Activated B cell treated with CpG ODN at 0.5 μM for 24 hours (primary cell): Measurements from ENCODE around the gene TEX264. TPM values are rescaled to one million over a fixed set of nuclear protein-coding genes. Genes with fewer than 3 reads are reported as not detected.

Experiments used
- ATAC-seq: fragments of 200-7000 bp; cut with Tn5 transposase; one replicate; pipeline ENCODE4 v1.10.0; 2021; ENCODE audit warnings: low read depth, mild to moderate bottlenecking, moderate library complexity
- CTCF ChIA-PET: fragments of 350-600 bp; sonication (Branson Sonifier 250); formaldehyde crosslinking; loops from one replicate; lab custom pipeline; 2021; ENCODE audit warnings: antibody characterized with exemption; lab: Charles Lee
- POLR2A ChIA-PET: fragments of 350-600 bp; sonication (Branson Sonifier 250); formaldehyde crosslinking; loops from one replicate; lab custom pipeline; 2021; ENCODE audit warnings: antibody characterized with exemption; lab: Charles Lee
- DNase-seq: peaks from one replicate; pipeline ENCODE4 v3.0.0; 2022
- H3K27ac Mint-ChIP-seq: one replicate; pipeline ENCODE4 v1.8.0; 2020; ENCODE audit warnings: mixed read lengths
- H3K27me3 Mint-ChIP-seq: one replicate; pipeline ENCODE4 v1.8.0; 2021; ENCODE audit warnings: mixed read lengths
- H3K36me3 Mint-ChIP-seq: one replicate; pipeline ENCODE4 v1.8.0; 2021; ENCODE audit warnings: low read depth, mixed read lengths
- H3K4me1 Mint-ChIP-seq: one replicate; pipeline ENCODE4 v1.8.0; 2021; ENCODE audit warnings: mixed read lengths
- H3K4me3 Mint-ChIP-seq: one replicate; pipeline ENCODE4 v1.8.0; 2020; ENCODE audit warnings: mild to moderate bottlenecking, mixed read lengths
- H3K9me3 Mint-ChIP-seq: one replicate; pipeline ENCODE4 v1.8.0; 2020; ENCODE audit warnings: mixed read lengths
- intact Hi-C: fragments of 100-400 bp; cut with micrococcal nuclease; formaldehyde crosslinking; loops from one replicate; pipeline ENCODE4 v1.15.1; 2024
- total RNA-seq: library from RNA; stranded (reverse); gene quantifications from 2 replicates; pipeline ENCODE4 v1.2.3, GENCODE V29; 2022
- TF ChIP-seq, protein P1 (sequence below): fragments of 200-600 bp; IDR thresholded peaks from one replicate; pipeline ENCODE4 v1.8.0; 2022; ENCODE audit warnings: antibody characterized with exemption, mild to moderate bottlenecking

TEX264 gene
- total RNA-seq, 1 donor from 2014 or later, result 24.4 TPM

DNA sequence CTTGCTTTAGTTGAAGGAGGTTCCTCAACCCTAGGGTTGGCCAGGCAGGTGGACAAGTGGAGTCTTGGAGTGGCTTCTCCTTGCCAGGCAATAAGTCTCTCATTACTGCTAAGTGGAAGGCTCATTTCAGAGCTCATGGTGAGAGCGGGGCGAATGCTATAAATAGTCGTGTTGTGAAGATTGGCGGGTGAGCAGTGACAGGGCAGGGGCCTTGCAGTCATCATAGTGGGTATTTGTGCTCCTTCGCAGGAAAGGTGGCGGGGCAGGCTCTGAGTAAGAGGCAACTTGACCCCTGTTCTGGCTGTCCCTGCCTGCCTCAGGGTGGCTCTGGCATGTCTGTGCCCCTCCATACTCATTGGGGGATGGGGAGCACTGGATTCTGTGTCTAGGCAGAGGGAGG lies 27.2 kb downstream of the TEX264 start:
- peaks cover 83% of the 10 kb centered on the region for H3K36me3 Mint-ChIP-seq
- ATAC-seq, result no peak
- H3K4me3 Mint-ChIP-seq, result no peak overlapping the region

DNA sequence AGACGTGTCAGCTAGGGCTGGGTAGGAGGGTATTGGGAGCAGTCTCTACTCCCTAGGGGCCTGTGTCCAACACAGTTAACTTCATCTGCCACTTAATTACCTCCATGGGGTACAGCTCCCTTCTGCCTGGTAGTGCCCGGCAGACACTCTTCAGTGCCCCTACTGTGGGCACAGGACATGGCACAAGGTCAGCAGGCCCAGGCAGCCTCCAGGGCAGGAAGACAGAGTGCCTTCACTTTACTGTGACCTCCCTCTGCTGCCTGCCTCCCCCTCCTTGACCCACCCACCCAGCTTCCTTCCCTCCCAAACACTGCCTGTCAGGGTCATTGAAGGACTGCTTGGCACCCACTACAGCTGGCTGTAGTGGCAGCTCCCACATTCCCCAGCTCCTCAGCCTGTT lies 29.4 kb downstream of the TEX264 start:
- Mint-ChIP-seq H3K36me3 (peaks cover 86% of the 10 kb centered on the region), H3K9me3 (no peaks in the 10 kb centered on the region), H3K4me1 (no peaks in the 10 kb centered on the region), H3K4me3 (no peak overlapping the region), H3K27me3 (no peaks in the 10 kb centered on the region), H3K27ac (no peak overlapping the region)
- ChIA-PET CTCF (no interaction called here), POLR2A (no interaction called here)
- no peak for ATAC-seq
- intact Hi-C loops, result no loop called here
- TF ChIP-seq, protein P1, sequence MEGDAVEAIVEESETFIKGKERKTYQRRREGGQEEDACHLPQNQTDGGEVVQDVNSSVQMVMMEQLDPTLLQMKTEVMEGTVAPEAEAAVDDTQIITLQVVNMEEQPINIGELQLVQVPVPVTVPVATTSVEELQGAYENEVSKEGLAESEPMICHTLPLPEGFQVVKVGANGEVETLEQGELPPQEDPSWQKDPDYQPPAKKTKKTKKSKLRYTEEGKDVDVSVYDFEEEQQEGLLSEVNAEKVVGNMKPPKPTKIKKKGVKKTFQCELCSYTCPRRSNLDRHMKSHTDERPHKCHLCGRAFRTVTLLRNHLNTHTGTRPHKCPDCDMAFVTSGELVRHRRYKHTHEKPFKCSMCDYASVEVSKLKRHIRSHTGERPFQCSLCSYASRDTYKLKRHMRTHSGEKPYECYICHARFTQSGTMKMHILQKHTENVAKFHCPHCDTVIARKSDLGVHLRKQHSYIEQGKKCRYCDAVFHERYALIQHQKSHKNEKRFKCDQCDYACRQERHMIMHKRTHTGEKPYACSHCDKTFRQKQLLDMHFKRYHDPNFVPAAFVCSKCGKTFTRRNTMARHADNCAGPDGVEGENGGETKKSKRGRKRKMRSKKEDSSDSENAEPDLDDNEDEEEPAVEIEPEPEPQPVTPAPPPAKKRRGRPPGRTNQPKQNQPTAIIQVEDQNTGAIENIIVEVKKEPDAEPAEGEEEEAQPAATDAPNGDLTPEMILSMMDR, result no peak
- no peak for DNase-seq

More for the DNA sequence above, 27.2 kb downstream of the TEX264 start:
- Mint-ChIP-seq H3K27ac (no peak overlapping the region), H3K9me3 (no peaks in the 10 kb centered on the region), H3K27me3 (no peaks in the 10 kb centered on the region), H3K4me1 (no peaks in the 10 kb centered on the region)
- no peak for DNase-seq
- intact Hi-C loops, result no loop called here
- ChIA-PET POLR2A (no interaction called here), CTCF (no interaction called here)
- TF ChIP-seq, protein P1, result no peak

GRCh38 chr3:51702156-51702555 lies 31.1 kb downstream of the TEX264 start:
- DNase-seq, result no peak
- Mint-ChIP-seq H3K36me3 (peaks cover 76% of the 10 kb centered on the region), H3K4me3 (no peak overlapping the region), H3K4me1 (peaks cover 4% of the 10 kb centered on the region), H3K27me3 (no peaks in the 10 kb centered on the region), H3K9me3 (no peaks in the 10 kb centered on the region), H3K27ac (no peak overlapping the region)
- intact Hi-C loops, result no loop called here
- POLR2A ChIA-PET, result no interaction called here
- TF ChIP-seq, protein P1, result no peak
- CTCF ChIA-PET, result no interaction called here
- no peak for ATAC-seq

DNA sequence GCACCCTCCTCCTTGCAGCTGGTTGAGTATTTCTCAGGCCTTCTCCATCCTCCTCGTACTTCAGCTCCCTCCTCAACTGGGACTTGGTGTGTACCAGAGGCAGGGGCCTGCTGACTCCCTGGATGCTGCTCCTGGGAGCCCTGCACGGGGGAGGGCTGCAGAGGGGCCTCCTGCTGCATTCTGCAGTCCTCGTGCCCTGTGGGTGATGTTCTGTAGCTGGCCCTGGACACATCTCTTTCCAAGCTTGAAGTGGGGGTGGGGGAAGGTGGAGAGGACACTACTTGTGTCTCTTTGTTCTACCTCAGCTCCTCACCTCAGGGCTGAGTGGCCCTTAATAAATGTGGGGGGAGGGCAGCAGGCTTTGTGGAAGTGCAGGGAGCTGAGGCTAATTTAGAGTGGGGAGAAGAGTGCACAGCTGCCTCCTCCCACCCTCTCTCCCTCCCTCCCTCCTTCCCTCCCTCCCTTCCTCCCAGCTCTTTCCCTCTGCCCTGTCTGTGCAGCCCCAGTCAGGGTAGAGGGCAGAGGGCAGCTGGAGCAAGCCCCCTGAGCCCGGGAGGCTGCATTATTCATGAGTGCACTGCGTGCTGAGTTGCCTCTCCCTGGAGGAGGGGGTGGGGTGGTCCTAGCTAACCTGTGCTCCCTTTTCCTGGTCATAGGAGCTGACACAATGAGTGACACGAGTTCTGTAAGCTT lies 32.2 kb downstream of the TEX264 start:
- Mint-ChIP-seq H3K27ac (no peak overlapping the region), H3K4me1 (peaks cover 7% of the 10 kb centered on the region), H3K36me3 (peaks cover 67% of the 10 kb centered on the region), H3K4me3 (no peak overlapping the region), H3K27me3 (no peaks in the 10 kb centered on the region), H3K9me3 (no peaks in the 10 kb centered on the region)
- DNase-seq (no peak), ATAC-seq (no peak)
- intact Hi-C loops, result no loop called here
- CTCF ChIA-PET, result no interaction called here
- POLR2A ChIA-PET, result no interaction called here
- TF ChIP-seq, protein P1, result no peak

GRCh38 chr3:51703761-51704510 lies 32.9 kb downstream of the TEX264 start:
- ATAC-seq (no peak), DNase-seq (no peak)
- no peak overlapping the region for H3K27ac Mint-ChIP-seq
- peaks cover 7% of the 10 kb centered on the region for H3K4me1 Mint-ChIP-seq
- no peaks in the 10 kb centered on the region for H3K27me3 Mint-ChIP-seq
- ChIA-PET POLR2A (no interaction called here), CTCF (no interaction called here)
- intact Hi-C loops, result no loop called here
- TF ChIP-seq, protein P1, result no peak
- H3K9me3 Mint-ChIP-seq, result no peaks in the 10 kb centered on the region
- H3K4me3 Mint-ChIP-seq, result no peak overlapping the region
- H3K36me3 Mint-ChIP-seq, result peaks cover 59% of the 10 kb centered on the region
